HepG2 (cell line): ENCODE results near the gene NOTUM. TPM values are rescaled to one million over a fixed set of nuclear protein-coding genes. Genes with fewer than 3 reads are reported as not detected.
A peak's percentile ranks its signal among the peaks of the same experiment; 100 is the strongest.

Experiments
- ATRX ChIP-seq: sonication (generic); formaldehyde crosslinking; IDR thresholded peaks from 2 replicates; pipeline ENCODE4 v1.4.0; 2020; ENCODE audit warnings: missing genetic modification reagents, borderline replicate concordance
- CC2D1A ChIP-seq: sonication (generic); formaldehyde crosslinking; IDR thresholded peaks from 2 replicates; pipeline ENCODE4 v1.8.1; 2023; ENCODE audit warnings: mild to moderate bottlenecking, missing genetic modification reagents
- ETV5 ChIP-seq: IDR thresholded peaks from 2 replicates; pipeline ENCODE4 v1.6.1; 2018; ENCODE audit warnings: missing biosample characterization, missing genetic modification reagents, inconsistent platforms, borderline replicate concordance
- KDM4B ChIP-seq: sonication (generic); formaldehyde crosslinking; IDR thresholded peaks from 2 replicates; pipeline ENCODE4 v1.4.0; 2020; ENCODE audit warnings: missing genetic modification reagents
- NRL ChIP-seq: sonication (generic); formaldehyde crosslinking; IDR thresholded peaks from 2 replicates; pipeline ENCODE4 v1.5.0; 2020; ENCODE audit warnings: missing genetic modification reagents, mild to moderate bottlenecking, moderate library complexity, borderline replicate concordance
- SRY ChIP-seq: sonication (generic); formaldehyde crosslinking; IDR thresholded peaks from 2 replicates; pipeline ENCODE4 v1.8.0; 2022; ENCODE audit warnings: mild to moderate bottlenecking, missing genetic modification reagents
- ZNF225 ChIP-seq: sonication (generic); formaldehyde crosslinking; IDR thresholded peaks from 2 replicates; pipeline ENCODE4 v1.4.0; 2020; ENCODE audit warnings: mild to moderate bottlenecking, missing genetic modification reagents
- ZNF616 ChIP-seq: sonication (generic); formaldehyde crosslinking; IDR thresholded peaks from 2 replicates; pipeline ENCODE4 v1.5.0; 2020; ENCODE audit warnings: low read depth, mild to moderate bottlenecking, missing genetic modification reagents
- ZSCAN22 ChIP-seq: sonication (generic); formaldehyde crosslinking; IDR thresholded peaks from 2 replicates; pipeline ENCODE4 v1.4.0; 2020; ENCODE audit warnings: mild to moderate bottlenecking, missing genetic modification reagents
- polyA plus RNA-seq, 8 experiments: library from polyadenylated mRNA; depleted of rRNA in 3 of 8; stranded (reverse) in 7 of 8; unstranded in 1 of 8; fragments of >200 nt; fragmentation: Illumina TruSeq in 4 of 8; extraction: Trizol in 4 of 8; gene quantifications; 2 replicates each; pipeline versions ENCODE4 v1.2.1 to v1.2.3, GENCODE V29; 2011 to 2016; ENCODE audit warnings: low read depth in 4 of 8, missing spikeins in 1 of 8, mixed read lengths in 1 of 8; ENCODE audit not compliant: insufficient read depth in 1 of 8
- total RNA-seq, 5 experiments: library from RNA; depleted of rRNA; stranded (reverse); fragments of >200 nt; fragmentation: Illumina TruSeq; extraction: Trizol; gene quantifications; 2 replicates each; pipeline ENCODE4 v1.2.3, GENCODE V29; 2016; ENCODE audit warnings: low read depth in 1 of 5
- TF ChIP-seq, protein P1 (sequence below): sonication (generic); formaldehyde crosslinking; IDR thresholded peaks from 2 replicates; pipeline ENCODE4 v1.5.0; 2020; ENCODE audit warnings: missing genetic modification reagents
- TF ChIP-seq, protein P2 (sequence below): sonication (generic); formaldehyde crosslinking; conservative IDR thresholded peaks from 2 replicates; pipeline ENCODE4 v1.8.0; 2022; ENCODE audit warnings: mild to moderate bottlenecking, moderate library complexity, missing genetic modification reagents
- TF ChIP-seq, protein P3 (sequence below): sonication (generic); formaldehyde crosslinking; IDR thresholded peaks from 2 replicates; pipeline ENCODE4 v1.4.0; 2020; ENCODE audit warnings: mild to moderate bottlenecking, missing genetic modification reagents
- TF ChIP-seq, protein P4 (sequence below): sonication (generic); formaldehyde crosslinking; IDR thresholded peaks from 2 replicates; pipeline ENCODE4 v1.4.0; 2020; ENCODE audit warnings: missing genetic modification reagents
- TF ChIP-seq, protein P5 (sequence below): sonication (generic); formaldehyde crosslinking; IDR thresholded peaks from 2 replicates; pipeline ENCODE4 v1.8.0; 2022; ENCODE audit warnings: missing genetic modification reagents, mild to moderate bottlenecking, inconsistent platforms, borderline replicate concordance
- TF ChIP-seq, protein P6 (sequence below): sonication (generic); formaldehyde crosslinking; IDR thresholded peaks from 2 replicates; pipeline ENCODE4 v1.8.0; 2022; ENCODE audit warnings: missing genetic modification reagents, mild to moderate bottlenecking, borderline replicate concordance

The NOTUM gene
- total and polyA plus RNA-seq, 2 of the 13 experiments (the other 11 are each of a cell fraction or from before 2014, with no cell fraction given): 150 to 160 TPM

DNA sequence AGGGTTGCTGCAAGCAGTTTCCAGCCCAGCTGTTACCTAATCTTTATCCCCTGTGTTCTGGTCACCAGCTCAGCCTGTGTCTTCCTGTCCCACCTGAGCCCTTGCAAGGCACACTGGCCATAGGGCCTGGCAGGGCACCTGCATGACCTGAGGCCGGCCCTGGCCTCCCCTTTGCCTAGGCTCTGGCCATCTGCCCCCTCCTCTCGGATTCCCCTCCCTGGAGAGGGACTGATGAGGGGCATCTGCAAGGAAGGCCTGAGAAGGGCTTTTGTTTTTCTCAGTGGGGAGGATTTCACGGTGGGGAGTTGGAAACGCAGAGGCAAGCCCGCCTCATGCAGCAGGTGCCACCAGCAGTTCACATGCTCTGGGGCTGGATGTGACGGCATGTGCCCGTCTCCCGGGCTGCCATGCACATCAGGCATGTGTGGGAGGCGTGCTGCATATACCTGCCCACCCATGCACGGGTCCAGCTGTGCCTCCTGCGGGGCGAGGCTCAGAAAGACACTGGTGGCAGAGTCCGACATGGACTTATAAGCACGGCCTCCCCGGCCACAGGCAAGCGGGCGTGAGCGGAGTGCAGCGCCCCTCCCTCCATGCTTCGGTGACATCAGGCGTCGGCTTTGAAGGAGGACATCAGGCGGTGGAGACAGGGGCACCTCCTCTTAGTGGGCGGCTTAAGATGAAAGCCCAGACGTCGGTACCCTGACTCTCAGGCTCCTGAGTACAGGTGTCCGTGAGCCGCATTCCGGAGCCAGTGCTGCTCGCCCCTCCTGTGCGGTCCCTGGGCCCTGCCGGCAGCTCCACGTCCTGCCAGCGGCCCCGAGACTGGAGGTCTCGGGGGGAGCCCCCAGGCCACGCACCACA, 33.0 kb upstream of the NOTUM start (continued):
- TF ChIP-seq, protein P1, sequence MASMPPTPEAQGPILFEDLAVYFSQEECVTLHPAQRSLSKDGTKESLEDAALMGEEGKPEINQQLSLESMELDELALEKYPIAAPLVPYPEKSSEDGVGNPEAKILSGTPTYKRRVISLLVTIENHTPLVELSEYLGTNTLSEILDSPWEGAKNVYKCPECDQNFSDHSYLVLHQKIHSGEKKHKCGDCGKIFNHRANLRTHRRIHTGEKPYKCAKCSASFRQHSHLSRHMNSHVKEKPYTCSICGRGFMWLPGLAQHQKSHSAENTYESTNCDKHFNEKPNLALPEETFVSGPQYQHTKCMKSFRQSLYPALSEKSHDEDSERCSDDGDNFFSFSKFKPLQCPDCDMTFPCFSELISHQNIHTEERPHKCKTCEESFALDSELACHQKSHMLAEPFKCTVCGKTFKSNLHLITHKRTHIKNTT: no peak
- TF ChIP-seq ZSCAN22 (CRISPR knock-in tag) (no peak), SRY (CRISPR knock-in tag) (no peak; the same call in 1 of the 2 replicates), ETV5 (CRISPR knock-in tag) (no peak; the same call in 1 of the 2 replicates), ZNF225 (CRISPR knock-in tag) (peak; percentile 58), CC2D1A (CRISPR knock-in tag) (no peak; the same call in 1 of the 2 replicates), KDM4B (CRISPR knock-in tag) (no peak), ATRX (no peak), NRL (no peak; the same call in 1 of the 2 replicates), ZNF616 (CRISPR knock-in tag) (peak; percentile 68)
- TF ChIP-seq, protein P2, sequence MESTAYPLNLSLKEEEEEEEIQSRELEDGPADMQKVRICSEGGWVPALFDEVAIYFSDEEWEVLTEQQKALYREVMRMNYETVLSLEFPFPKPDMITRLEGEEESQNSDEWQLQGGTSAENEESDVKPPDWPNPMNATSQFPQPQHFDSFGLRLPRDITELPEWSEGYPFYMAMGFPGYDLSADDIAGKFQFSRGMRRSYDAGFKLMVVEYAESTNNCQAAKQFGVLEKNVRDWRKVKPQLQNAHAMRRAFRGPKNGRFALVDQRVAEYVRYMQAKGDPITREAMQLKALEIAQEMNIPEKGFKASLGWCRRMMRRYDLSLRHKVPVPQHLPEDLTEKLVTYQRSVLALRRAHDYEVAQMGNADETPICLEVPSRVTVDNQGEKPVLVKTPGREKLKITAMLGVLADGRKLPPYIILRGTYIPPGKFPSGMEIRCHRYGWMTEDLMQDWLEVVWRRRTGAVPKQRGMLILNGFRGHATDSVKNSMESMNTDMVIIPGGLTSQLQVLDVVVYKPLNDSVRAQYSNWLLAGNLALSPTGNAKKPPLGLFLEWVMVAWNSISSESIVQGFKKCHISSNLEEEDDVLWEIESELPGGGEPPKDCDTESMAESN (CRISPR knock-in tag): no peak; the same call in 1 of the 2 replicates
- TF ChIP-seq, protein P3, sequence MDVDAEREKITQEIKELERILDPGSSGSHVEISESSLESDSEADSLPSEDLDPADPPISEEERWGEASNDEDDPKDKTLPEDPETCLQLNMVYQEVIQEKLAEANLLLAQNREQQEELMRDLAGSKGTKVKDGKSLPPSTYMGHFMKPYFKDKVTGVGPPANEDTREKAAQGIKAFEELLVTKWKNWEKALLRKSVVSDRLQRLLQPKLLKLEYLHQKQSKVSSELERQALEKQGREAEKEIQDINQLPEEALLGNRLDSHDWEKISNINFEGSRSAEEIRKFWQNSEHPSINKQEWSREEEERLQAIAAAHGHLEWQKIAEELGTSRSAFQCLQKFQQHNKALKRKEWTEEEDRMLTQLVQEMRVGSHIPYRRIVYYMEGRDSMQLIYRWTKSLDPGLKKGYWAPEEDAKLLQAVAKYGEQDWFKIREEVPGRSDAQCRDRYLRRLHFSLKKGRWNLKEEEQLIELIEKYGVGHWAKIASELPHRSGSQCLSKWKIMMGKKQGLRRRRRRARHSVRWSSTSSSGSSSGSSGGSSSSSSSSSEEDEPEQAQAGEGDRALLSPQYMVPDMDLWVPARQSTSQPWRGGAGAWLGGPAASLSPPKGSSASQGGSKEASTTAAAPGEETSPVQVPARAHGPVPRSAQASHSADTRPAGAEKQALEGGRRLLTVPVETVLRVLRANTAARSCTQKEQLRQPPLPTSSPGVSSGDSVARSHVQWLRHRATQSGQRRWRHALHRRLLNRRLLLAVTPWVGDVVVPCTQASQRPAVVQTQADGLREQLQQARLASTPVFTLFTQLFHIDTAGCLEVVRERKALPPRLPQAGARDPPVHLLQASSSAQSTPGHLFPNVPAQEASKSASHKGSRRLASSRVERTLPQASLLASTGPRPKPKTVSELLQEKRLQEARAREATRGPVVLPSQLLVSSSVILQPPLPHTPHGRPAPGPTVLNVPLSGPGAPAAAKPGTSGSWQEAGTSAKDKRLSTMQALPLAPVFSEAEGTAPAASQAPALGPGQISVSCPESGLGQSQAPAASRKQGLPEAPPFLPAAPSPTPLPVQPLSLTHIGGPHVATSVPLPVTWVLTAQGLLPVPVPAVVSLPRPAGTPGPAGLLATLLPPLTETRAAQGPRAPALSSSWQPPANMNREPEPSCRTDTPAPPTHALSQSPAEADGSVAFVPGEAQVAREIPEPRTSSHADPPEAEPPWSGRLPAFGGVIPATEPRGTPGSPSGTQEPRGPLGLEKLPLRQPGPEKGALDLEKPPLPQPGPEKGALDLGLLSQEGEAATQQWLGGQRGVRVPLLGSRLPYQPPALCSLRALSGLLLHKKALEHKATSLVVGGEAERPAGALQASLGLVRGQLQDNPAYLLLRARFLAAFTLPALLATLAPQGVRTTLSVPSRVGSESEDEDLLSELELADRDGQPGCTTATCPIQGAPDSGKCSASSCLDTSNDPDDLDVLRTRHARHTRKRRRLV (CRISPR knock-in tag): no peak; the same call in 1 of the 2 replicates
- TF ChIP-seq, protein P4, sequence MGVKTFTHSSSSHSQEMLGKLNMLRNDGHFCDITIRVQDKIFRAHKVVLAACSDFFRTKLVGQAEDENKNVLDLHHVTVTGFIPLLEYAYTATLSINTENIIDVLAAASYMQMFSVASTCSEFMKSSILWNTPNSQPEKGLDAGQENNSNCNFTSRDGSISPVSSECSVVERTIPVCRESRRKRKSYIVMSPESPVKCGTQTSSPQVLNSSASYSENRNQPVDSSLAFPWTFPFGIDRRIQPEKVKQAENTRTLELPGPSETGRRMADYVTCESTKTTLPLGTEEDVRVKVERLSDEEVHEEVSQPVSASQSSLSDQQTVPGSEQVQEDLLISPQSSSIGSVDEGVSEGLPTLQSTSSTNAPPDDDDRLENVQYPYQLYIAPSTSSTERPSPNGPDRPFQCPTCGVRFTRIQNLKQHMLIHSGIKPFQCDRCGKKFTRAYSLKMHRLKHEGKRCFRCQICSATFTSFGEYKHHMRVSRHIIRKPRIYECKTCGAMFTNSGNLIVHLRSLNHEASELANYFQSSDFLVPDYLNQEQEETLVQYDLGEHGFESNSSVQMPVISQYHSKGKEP: peak; percentile 23; the same call in 1 of the 2 replicates
- TF ChIP-seq, protein P5, sequence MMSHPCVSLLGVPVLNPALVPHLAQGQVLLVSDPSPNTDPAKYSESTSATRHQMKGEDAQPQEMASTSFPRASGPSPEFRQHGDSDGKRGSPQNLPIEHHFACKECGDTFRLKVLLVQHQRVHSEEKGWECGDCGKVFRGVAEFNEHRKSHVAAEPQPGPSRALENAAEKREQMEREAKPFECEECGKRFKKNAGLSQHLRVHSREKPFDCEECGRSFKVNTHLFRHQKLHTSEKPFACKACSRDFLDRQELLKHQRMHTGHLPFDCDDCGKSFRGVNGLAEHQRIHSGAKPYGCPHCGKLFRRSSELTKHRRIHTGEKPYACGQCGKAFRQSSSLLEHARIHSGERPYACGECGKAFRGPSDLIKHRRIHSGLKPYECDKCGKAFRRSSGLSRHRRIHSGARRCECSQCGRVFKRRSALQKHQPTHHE (CRISPR knock-in tag): 0 out of 2 replicates have a peak, but pooled peaks have one; percentile 75
- TF ChIP-seq, protein P6, sequence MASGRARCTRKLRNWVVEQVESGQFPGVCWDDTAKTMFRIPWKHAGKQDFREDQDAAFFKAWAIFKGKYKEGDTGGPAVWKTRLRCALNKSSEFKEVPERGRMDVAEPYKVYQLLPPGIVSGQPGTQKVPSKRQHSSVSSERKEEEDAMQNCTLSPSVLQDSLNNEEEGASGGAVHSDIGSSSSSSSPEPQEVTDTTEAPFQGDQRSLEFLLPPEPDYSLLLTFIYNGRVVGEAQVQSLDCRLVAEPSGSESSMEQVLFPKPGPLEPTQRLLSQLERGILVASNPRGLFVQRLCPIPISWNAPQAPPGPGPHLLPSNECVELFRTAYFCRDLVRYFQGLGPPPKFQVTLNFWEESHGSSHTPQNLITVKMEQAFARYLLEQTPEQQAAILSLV (CRISPR knock-in tag): peak; percentile 56; the same call in 1 of the 2 replicates
